CD4-positive, CD25-positive, alpha-beta regulatory T cell (primary cell): ENCODE measurements around the gene EXOC8. TPM values are rescaled to one million over a fixed set of nuclear protein-coding genes. Genes with fewer than 3 reads are reported as not detected.
A peak's percentile ranks its signal among the peaks of the same experiment; 100 is the strongest.

Experiments used
- ATAC-seq, 2 donors: fragments of 150-1000 bp; cut with Tn5 transposase; one replicate each; pipeline ENCODE4 v1.10.0; 2021; ENCODE audit warnings: low read depth in 2 of 2, moderate number of reproducible peaks in 2 of 2, moderate library complexity in 1 of 2
- DNase-seq, 3 donors: peaks; one replicate each; pipeline versions ENCODE4 v3.0.0 to v3.0.0-alpha.2; 2012 to 2022; ENCODE audit warnings: mixed read lengths in 1 of 3
- H3K27ac ChIP-seq: one replicate; pipeline ENCODE4 v1.7.0; 2013; ENCODE audit warnings: mild to moderate bottlenecking, low read length; ENCODE audit not compliant: insufficient read depth, poor library complexity, severe bottlenecking
- H3K27me3 ChIP-seq: one replicate; pipeline ENCODE4 v1.7.0; 2013; ENCODE audit warnings: low read length; ENCODE audit not compliant: control insufficient read depth, insufficient read depth
- H3K36me3 ChIP-seq: one replicate; pipeline ENCODE4 v1.7.0; 2013; ENCODE audit warnings: mild to moderate bottlenecking, low read length, moderate library complexity; ENCODE audit not compliant: control insufficient read depth, insufficient read depth
- H3K4me1 ChIP-seq: 2 replicates; pipeline ENCODE4 v1.7.0; 2013; ENCODE audit warnings: mild to moderate bottlenecking, low read length; ENCODE audit not compliant: insufficient read depth, control insufficient read depth, poor library complexity, severe bottlenecking
- H3K4me3 ChIP-seq: one replicate; pipeline ENCODE4 v1.7.0; 2013; ENCODE audit warnings: low read depth, mild to moderate bottlenecking, low read length, moderate library complexity
- H3K9me3 ChIP-seq, 2 experiments: 1 replicate in 1 of 2; 2 replicates in 1 of 2; pipeline ENCODE4 v1.7.0; 2013; ENCODE audit warnings: low read length in 2 of 2, mild to moderate bottlenecking in 1 of 2, moderate library complexity in 1 of 2; ENCODE audit not compliant: control insufficient read depth in 2 of 2
- H3K27ac Mint-ChIP-seq, 3 donors: one replicate each; pipeline ENCODE4 v1.8.0; 2020 to 2022; ENCODE audit warnings: mild to moderate bottlenecking in 3 of 3, mixed read lengths in 3 of 3, moderate library complexity in 2 of 3
- H3K27me3 Mint-ChIP-seq: one replicate; pipeline ENCODE4 v1.8.0; 2022; ENCODE audit warnings: mild to moderate bottlenecking, mixed read lengths
- H3K36me3 Mint-ChIP-seq: one replicate; pipeline ENCODE4 v1.8.0; 2020; ENCODE audit warnings: mixed read lengths
- H3K4me1 Mint-ChIP-seq, 4 donors: one replicate each; pipeline ENCODE4 v1.8.0; 2020 to 2022; ENCODE audit warnings: mixed read lengths in 4 of 4, mild to moderate bottlenecking in 1 of 4
- H3K4me3 Mint-ChIP-seq, 4 donors: one replicate each; pipeline ENCODE4 v1.8.0; 2020 to 2022; ENCODE audit warnings: mild to moderate bottlenecking in 4 of 4, mixed read lengths in 4 of 4, moderate library complexity in 3 of 4
- H3K9me3 Mint-ChIP-seq, 7 donors: one replicate each; pipeline ENCODE4 v1.8.0; 2020 to 2022; ENCODE audit warnings: mixed read lengths in 7 of 7, mild to moderate bottlenecking in 3 of 7, moderate library complexity in 2 of 7
- polyA plus RNA-seq, 4 donors: library from polyadenylated mRNA; unstranded; fragments of 300-500 nt; fragmentation: Illumina TruSeq; gene quantifications; one replicate each; pipeline ENCODE4 v1.2.3, GENCODE V29; 2021
- total RNA-seq: library from RNA; stranded (reverse); gene quantifications from one replicate; pipeline ENCODE4 v1.2.3, GENCODE V29; 2022

The EXOC8 gene
- total and polyA plus RNA-seq, 5 donors from 2014 or later, result 3.9 to 46.1 (median 4.1) TPM

GRCh38 chr1:231311720-231312431 is 25.8 kb downstream of the EXOC8 start:
- Mint-ChIP-seq H3K9me3 (peaks cover 0 to 1% (median 0%) of the 10 kb centered on the region in 7 donors), H3K27ac (no peak overlapping the region), H3K27me3 (peaks cover 8% of the 10 kb centered on the region), H3K4me1 (peaks cover 0 to 7% (median 2%) of the 10 kb centered on the region in 4 donors), H3K4me3 (no peak overlapping the region), H3K36me3 (no peaks in the 10 kb centered on the region)
- no peak for ATAC-seq
- DNase-seq, result no peak
- no peaks in the 10 kb centered on the region for H3K27me3 ChIP-seq
- no peaks in the 10 kb centered on the region for H3K9me3 ChIP-seq
- H3K4me1 ChIP-seq, result no peaks in the 10 kb centered on the region
- no peak overlapping the region for H3K27ac ChIP-seq
- no peaks in the 10 kb centered on the region for H3K36me3 ChIP-seq
- no peak overlapping the region for H3K4me3 ChIP-seq

- DNase-seq, result no peak
- no peaks in the 10 kb centered on the region for H3K36me3 Mint-ChIP-seq
- H3K4me1 ChIP-seq, result no peaks in the 10 kb centered on the region
- H3K27me3 Mint-ChIP-seq, result peaks cover 8% of the 10 kb centered on the region
- no peak overlapping the region for H3K4me3 ChIP-seq
- H3K27ac Mint-ChIP-seq, result peak overlapping the region in 1 of 3 donors; percentile 2
- no peaks in the 10 kb centered on the region for H3K27me3 ChIP-seq
- H3K36me3 ChIP-seq, result no peaks in the 10 kb centered on the region
- H3K4me3 Mint-ChIP-seq, result no peak overlapping the region
- no peaks in the 10 kb centered on the region for H3K4me1 Mint-ChIP-seq
- H3K9me3 Mint-ChIP-seq, result peaks cover 0 to 1% (median 0%) of the 10 kb centered on the region in 7 donors
- ATAC-seq, result no peak
- no peak overlapping the region for H3K27ac ChIP-seq
- H3K9me3 ChIP-seq, result no peaks in the 10 kb centered on the region
Measured at GRCh38 chr1:231310391-231310934, 27.2 kb downstream of the EXOC8 start.

- Mint-ChIP-seq H3K4me3 (no peak overlapping the region), H3K27me3 (no peaks in the 10 kb centered on the region), H3K4me1 (no peaks in the 10 kb centered on the region), H3K27ac (no peak overlapping the region), H3K36me3 (no peaks in the 10 kb centered on the region), H3K9me3 (no peaks in the 10 kb centered on the region)
- no peaks in the 10 kb centered on the region for H3K9me3 ChIP-seq
- DNase-seq (no peak), ATAC-seq (no peak)
- H3K36me3 ChIP-seq, result no peaks in the 10 kb centered on the region
- H3K27me3 ChIP-seq, result no peaks in the 10 kb centered on the region
- H3K27ac ChIP-seq, result no peak overlapping the region
- no peak overlapping the region for H3K4me3 ChIP-seq
- no peaks in the 10 kb centered on the region for H3K4me1 ChIP-seq
Measured at GRCh38 chr1:231301990-231302389, 35.7 kb downstream of the EXOC8 start.

GRCh38 chr1:231295938-231296337 is 41.7 kb downstream of the EXOC8 start:
- H3K4me3 ChIP-seq, result no peak overlapping the region
- H3K9me3 ChIP-seq, result no peaks in the 10 kb centered on the region
- no peaks in the 10 kb centered on the region for H3K27me3 ChIP-seq
- H3K27ac ChIP-seq, result no peak overlapping the region
- peak overlapping the region in 1 of 3 donors; percentile 40 for H3K27ac Mint-ChIP-seq
- no peaks in the 10 kb centered on the region for H3K4me1 ChIP-seq
- H3K36me3 Mint-ChIP-seq, result no peaks in the 10 kb centered on the region
- no peaks in the 10 kb centered on the region for H3K27me3 Mint-ChIP-seq
- H3K9me3 Mint-ChIP-seq, result no peaks in the 10 kb centered on the region
- H3K4me1 Mint-ChIP-seq, result no peaks in the 10 kb centered on the region
- no peaks in the 10 kb centered on the region for H3K36me3 ChIP-seq
- DNase-seq (no peak), ATAC-seq (no peak)
- no peak overlapping the region for H3K4me3 Mint-ChIP-seq

GRCh38 chr1:231286603-231287002 is 51.0 kb downstream of the EXOC8 start:
- no peak overlapping the region for H3K4me3 Mint-ChIP-seq
- no peaks in the 10 kb centered on the region for H3K27me3 ChIP-seq

GRCh38 chr1:231284441-231284840 is 53.2 kb downstream of the EXOC8 start:
- H3K4me3 ChIP-seq, result no peak overlapping the region
- H3K36me3 ChIP-seq, result no peaks in the 10 kb centered on the region
- H3K27me3 Mint-ChIP-seq, result no peaks in the 10 kb centered on the region
- no peaks in the 10 kb centered on the region for H3K36me3 Mint-ChIP-seq
- H3K27me3 ChIP-seq, result no peaks in the 10 kb centered on the region
- H3K4me1 Mint-ChIP-seq, result no peaks in the 10 kb centered on the region
- no peaks in the 10 kb centered on the region for H3K9me3 ChIP-seq
- H3K9me3 Mint-ChIP-seq, result no peaks in the 10 kb centered on the region
- H3K4me3 Mint-ChIP-seq, result no peak overlapping the region
- ATAC-seq (no peak), DNase-seq (no peak)
- no peaks in the 10 kb centered on the region for H3K4me1 ChIP-seq
- no peak overlapping the region for H3K27ac ChIP-seq
- no peak overlapping the region for H3K27ac Mint-ChIP-seq

More at GRCh38 chr1:231286603-231287002, 51.0 kb downstream of the EXOC8 start:
- no peak overlapping the region for H3K27ac Mint-ChIP-seq
- H3K9me3 ChIP-seq, result no peaks in the 10 kb centered on the region
- H3K27me3 Mint-ChIP-seq, result no peaks in the 10 kb centered on the region
- ATAC-seq (no peak), DNase-seq (no peak)
- no peaks in the 10 kb centered on the region for H3K4me1 Mint-ChIP-seq
- H3K4me3 ChIP-seq, result no peak overlapping the region
- H3K9me3 Mint-ChIP-seq, result no peaks in the 10 kb centered on the region
- no peaks in the 10 kb centered on the region for H3K36me3 Mint-ChIP-seq
- H3K4me1 ChIP-seq, result no peaks in the 10 kb centered on the region
- H3K27ac ChIP-seq, result no peak overlapping the region
- no peaks in the 10 kb centered on the region for H3K36me3 ChIP-seq

Other genes with a start within 250 kb of the EXOC8 start
- not detected for gene TRIM67, start 175.8 kb downstream of the EXOC8 start, total RNA-seq
- gene TRIM67, start 175.8 kb downstream of the EXOC8 start, polyA plus RNA-seq, result not detected
- gene GNPAT, start 96.6 kb downstream of the EXOC8 start, total RNA-seq, result 23.1 TPM
- gene GNPAT, start 96.6 kb downstream of the EXOC8 start, polyA plus RNA-seq, result 10 to 100 TPM; 36.4 to 46.8 (median 41.7) TPM
- 31.3 TPM for gene SPRTN, start 441 bp upstream of the EXOC8 start, total RNA-seq
- 10 to 100 TPM; 18.5 to 27.3 (median 23.1) TPM for gene SPRTN, start 441 bp upstream of the EXOC8 start, polyA plus RNA-seq
- 18.4 TPM for gene EGLN1, start 84.4 kb upstream of the EXOC8 start, total RNA-seq
- gene EGLN1, start 84.4 kb upstream of the EXOC8 start, polyA plus RNA-seq, result 10 to 100 TPM; 20.7 to 31.6 (median 24.2) TPM
- 34.8 TPM for gene TSNAX, start 190.8 kb upstream of the EXOC8 start, total RNA-seq
- gene TSNAX, start 190.8 kb upstream of the EXOC8 start, polyA plus RNA-seq, result 100 to 1,000 TPM in 2 of 4 donors, 10 to 100 TPM in 2; 93.4 to 117 (median 106) TPM